Endodermal cell (in vitro differentiated cells): ENCODE data around the gene NCKAP5. TPM values are rescaled to one million over a fixed set of nuclear protein-coding genes. Genes with fewer than 3 reads are reported as not detected.

Source experiments
- DNase-seq: peaks from one replicate; pipeline ENCODE4 v3.0.0-alpha.2; 2017
- H3K27ac ChIP-seq: 2 replicates; pipeline ENCODE4 v1.5.1; 2013; ENCODE audit warnings: mild to moderate bottlenecking, low read depth, low read length, moderate library complexity
- H3K27me3 ChIP-seq: 2 replicates; pipeline ENCODE4 v1.6.1; 2013; ENCODE audit warnings: mild to moderate bottlenecking, low read length, moderate library complexity; ENCODE audit not compliant: insufficient read depth, control insufficient read depth, poor library complexity, severe bottlenecking
- H3K36me3 ChIP-seq: 2 replicates; pipeline ENCODE4 v1.7.0; 2013; ENCODE audit warnings: mild to moderate bottlenecking, low read length, moderate library complexity; ENCODE audit not compliant: control insufficient read depth, insufficient read depth
- H3K4me1 ChIP-seq: one replicate; pipeline ENCODE4 v1.7.0; 2013; ENCODE audit warnings: low read length; ENCODE audit not compliant: control insufficient read depth, insufficient read depth
- H3K4me3 ChIP-seq: 2 replicates; pipeline ENCODE4 v1.5.1; 2013; ENCODE audit warnings: mild to moderate bottlenecking, low read length, moderate library complexity
- H3K9ac ChIP-seq: 2 replicates; pipeline ENCODE4 v1.6.1; 2013; ENCODE audit warnings: mild to moderate bottlenecking, low read length, moderate library complexity; ENCODE audit not compliant: poor library complexity, severe bottlenecking; ENCODE audit errors: extremely low read depth
- H3K9me3 ChIP-seq: 2 replicates; pipeline ENCODE4 v1.6.1; 2013; ENCODE audit warnings: mild to moderate bottlenecking, low read length, moderate library complexity; ENCODE audit not compliant: control insufficient read depth
- H3K27ac Mint-ChIP-seq: 2 replicates; pipeline ENCODE4 v1.8.0; 2020; ENCODE audit warnings: mixed read lengths
- H3K27me3 Mint-ChIP-seq: 2 replicates; pipeline ENCODE4 v1.8.0; 2021; ENCODE audit warnings: mild to moderate bottlenecking, mixed read lengths; ENCODE audit not compliant: insufficient read depth
- H3K36me3 Mint-ChIP-seq: 2 replicates; pipeline ENCODE4 v1.8.0; 2020; ENCODE audit warnings: low read depth, mixed read lengths
- H3K4me1 Mint-ChIP-seq: 2 replicates; pipeline ENCODE4 v1.8.0; 2020; ENCODE audit warnings: mixed read lengths
- H3K4me3 Mint-ChIP-seq: 2 replicates; pipeline ENCODE4 v1.8.0; 2020; ENCODE audit warnings: mild to moderate bottlenecking, moderate library complexity, mixed read lengths
- H3K9me3 Mint-ChIP-seq: 2 replicates; pipeline ENCODE4 v1.8.0; 2020; ENCODE audit warnings: mild to moderate bottlenecking, mixed read lengths
- CTCF ChIP-seq: fragments of 200-600 bp; sonication (generic); conservative IDR thresholded peaks from 2 replicates; pipeline ENCODE4 v1.5.0; 2021; ENCODE audit warnings: antibody characterized with exemption, mild to moderate bottlenecking
- WGBS, 2 experiments: methylation state at CpG; one replicate each; pipeline versions ENCODE4 v1.1.5 to v1.1.7; 2013; ENCODE audit warnings: missing lambda C conversion rate in 2 of 2, mixed read lengths in 1 of 2; ENCODE audit not compliant: insufficient coverage in 1 of 2, insufficient read length in 1 of 2; 5-methylcytosine and 5-hydroxymethylcytosine counted together
- total RNA-seq, 2 donors: library from RNA; stranded (reverse); fragmentation: NEBNext Ultra II Directional in 1 of 2; extraction: Animal tissue kit (Norgen Biotek cat#: 25700) in 1 of 2; gene quantifications; 2 replicates in 1 of 2; 3 replicates in 1 of 2; pipeline ENCODE4 v1.2.1, GENCODE V29; 2021

NCKAP5 gene
- total RNA-seq, 2 donors from 2014 or later, result 0.58 to 0.92 TPM

- TF ChIP-seq CTCF, result no peak
- Mint-ChIP-seq H3K27me3 (no peaks in the 10 kb centered on the region), H3K4me3 (no peak overlapping the region), H3K9me3 (no peaks in the 10 kb centered on the region), H3K36me3 (no peaks in the 10 kb centered on the region), H3K27ac (no peak overlapping the region), H3K4me1 (no peaks in the 10 kb centered on the region)
- Histone ChIP-seq H3K9me3 (no peaks in the 10 kb centered on the region), H3K27ac (no peak overlapping the region), H3K9ac (no peak overlapping the region), H3K36me3 (no peaks in the 10 kb centered on the region), H3K27me3 (no peaks in the 10 kb centered on the region), H3K4me3 (no peak overlapping the region), H3K4me1 (no peaks in the 10 kb centered on the region)
- DNase-seq, result no peak
- 91 to 100% methylated on average over 1 of the region's 1 CpG for WGBS, 2 experiments
These were observed 115.2 kb downstream of the NCKAP5 start for GRCh38 chr2:133453032-133453431.

GRCh38 chr2:133452583-133452982 is 115.7 kb downstream of the NCKAP5 start:
- no peaks in the 10 kb centered on the region for H3K9me3 Mint-ChIP-seq
- no peak overlapping the region for H3K4me3 Mint-ChIP-seq
- H3K36me3 Mint-ChIP-seq, result no peaks in the 10 kb centered on the region
- H3K4me1 Mint-ChIP-seq, result no peaks in the 10 kb centered on the region
- no peak for DNase-seq
- no peaks in the 10 kb centered on the region for H3K36me3 ChIP-seq
- no peaks in the 10 kb centered on the region for H3K9me3 ChIP-seq
- no peak overlapping the region for H3K9ac ChIP-seq
- no peak overlapping the region for H3K27ac ChIP-seq
- H3K27me3 Mint-ChIP-seq, result no peaks in the 10 kb centered on the region
- no peaks in the 10 kb centered on the region for H3K4me1 ChIP-seq
- H3K27me3 ChIP-seq, result no peaks in the 10 kb centered on the region
- no peak overlapping the region for H3K4me3 ChIP-seq
- TF ChIP-seq CTCF, result no peak
- H3K27ac Mint-ChIP-seq, result no peak overlapping the region
- 83 to 89% methylated on average over 1 to 2 of the region's 2 CpGs for WGBS, 2 experiments

- Mint-ChIP-seq H3K36me3 (no peaks in the 10 kb centered on the region), H3K4me1 (no peaks in the 10 kb centered on the region), H3K9me3 (no peaks in the 10 kb centered on the region), H3K27ac (no peak overlapping the region), H3K27me3 (no peaks in the 10 kb centered on the region), H3K4me3 (no peak overlapping the region)
- H3K4me3 ChIP-seq, result no peak overlapping the region
- no peaks in the 10 kb centered on the region for H3K36me3 ChIP-seq
- no peak overlapping the region for H3K9ac ChIP-seq
- TF ChIP-seq CTCF, result no peak
- H3K27me3 ChIP-seq, result no peaks in the 10 kb centered on the region
- H3K9me3 ChIP-seq, result no peaks in the 10 kb centered on the region
- H3K4me1 ChIP-seq, result no peaks in the 10 kb centered on the region
- no peak for DNase-seq
- H3K27ac ChIP-seq, result no peak overlapping the region
These were observed 116.1 kb downstream of the NCKAP5 start for GRCh38 chr2:133452146-133452545.
